Gastroesophageal sphincter (tissue), 4 donors: ENCODE data around the gene GRM4. TPM values are rescaled to one million over a fixed set of nuclear protein-coding genes. Genes with fewer than 3 reads are reported as not detected.

Experiments used
- ATAC-seq: fragments of 150-250 bp; one replicate; pipeline ENCODE4 v1.9.1; 2016; ENCODE audit warnings: mild to moderate bottlenecking, moderate library complexity
- H3K27ac ChIP-seq, 4 donors: fragments of 200-600 bp; sonication (generic) in 3 of 4; 1 replicate in 3 of 4; 2 replicates in 1 of 4; pipeline ENCODE4 v1.5.1; 2016 to 2019
- H3K27me3 ChIP-seq: fragments of 200-600 bp; sonication (generic); one replicate; pipeline ENCODE4 v1.5.1; 2019
- H3K36me3 ChIP-seq, 2 donors: fragments of 200-600 bp; sonication (generic); one replicate each; pipeline ENCODE4 v1.5.1; 2019; ENCODE audit warnings: control low read depth in 1 of 2
- H3K4me1 ChIP-seq, 3 donors: fragments of 200-600 bp; sonication (generic); 1 replicate in 2 of 3; 2 replicates in 1 of 3; pipeline ENCODE4 v1.5.1; 2016 to 2019; ENCODE audit warnings: control low read depth in 2 of 3
- H3K4me3 ChIP-seq, 2 donors: fragments of 200-600 bp; sonication (generic); one replicate each; pipeline ENCODE4 v1.5.1; 2019; ENCODE audit warnings: mild to moderate bottlenecking in 1 of 2, moderate library complexity in 1 of 2
- H3K9me3 ChIP-seq, 3 donors: fragments of 200-600 bp; sonication (generic); one replicate each; pipeline ENCODE4 v1.5.1; 2017 to 2019; ENCODE audit warnings: control low read depth in 2 of 3
- CTCF ChIP-seq, 4 experiments: fragments of 200-600 bp in 2 of 4; fragments of 450-650 bp in 2 of 4; sonication (generic) in 1 of 4; IDR thresholded peaks; one replicate each; pipeline ENCODE4 v1.5.1; 2017 to 2019; ENCODE audit warnings: antibody characterized with exemption in 4 of 4, mild to moderate bottlenecking in 2 of 4, moderate library complexity in 2 of 4
- EP300 ChIP-seq: sonication (generic); formaldehyde crosslinking; IDR thresholded peaks from one replicate; pipeline ENCODE4 v1.6.1; 2017; ENCODE audit warnings: antibody characterized with exemption, mild to moderate bottlenecking
- POLR2A ChIP-seq, 2 donors: fragments of 450-650 bp; IDR thresholded peaks; one replicate each; pipeline ENCODE4 v1.6.1; 2017; ENCODE audit warnings: antibody characterized with exemption in 2 of 2, mild to moderate bottlenecking in 2 of 2, moderate library complexity in 1 of 2
- POLR2AphosphoS5 ChIP-seq: sonication (generic); formaldehyde crosslinking; IDR thresholded peaks from one replicate; pipeline ENCODE4 v1.6.1; 2017; ENCODE audit warnings: antibody characterized with exemption
- WGBS, 2 donors: methylation state at CpG; one replicate each; pipeline ENCODE4 v1.1.5; 2018; ENCODE audit warnings: low coverage in 1 of 2; 5-methylcytosine and 5-hydroxymethylcytosine counted together
- total RNA-seq, 4 donors: library from RNA; depleted of rRNA; stranded (reverse); fragments of >200 nt; gene quantifications; one replicate each; pipeline ENCODE4 v1.1.0, GENCODE V29; 2016

GRM4 gene
- total RNA-seq, 4 donors from 2014 or later, result not detected

- no peak for TF ChIP-seq POLR2A (IDR thresholded peaks at IDR 0.05)
- WGBS, 2 donors, result 49% methylated on average over 8 of the region's 16 CpGs; no CpG with 5 or more reads in 1 of the 2 donors
- Histone ChIP-seq H3K9me3 (no peaks in the 10 kb centered on the region), H3K4me3 (no peak overlapping the region), H3K27me3 (peaks cover 66% of the 10 kb centered on the region), H3K4me1 (no peaks in the 10 kb centered on the region), H3K27ac (no peak overlapping the region), H3K36me3 (no peaks in the 10 kb centered on the region)
- no peak for ATAC-seq
These were observed 157.5 kb downstream of the GRM4 start for GRCh38 chr6:33988121-33989015.

- WGBS, 2 donors, result 87% methylated on average over 3 of the region's 13 CpGs; no CpG with 5 or more reads in 1 of the 2 donors
- Histone ChIP-seq H3K27ac (no peak overlapping the region), H3K9me3 (no peaks in the 10 kb centered on the region)
These were observed 158.3 kb downstream of the GRM4 start for GRCh38 chr6:33987531-33988021.

GRCh38 chr6:33985947-33986346 is 159.9 kb downstream of the GRM4 start:
- no peak for ATAC-seq
- Histone ChIP-seq H3K36me3 (no peaks in the 10 kb centered on the region), H3K27me3 (peaks cover 50% of the 10 kb centered on the region), H3K4me1 (no peaks in the 10 kb centered on the region), H3K9me3 (no peaks in the 10 kb centered on the region), H3K27ac (no peak overlapping the region), H3K4me3 (no peak overlapping the region)
- TF ChIP-seq EP300, result no peak
- no peak for TF ChIP-seq POLR2A (IDR thresholded peaks at IDR 0.05)
- no peak for TF ChIP-seq POLR2AphosphoS5
- no peak for TF ChIP-seq CTCF (IDR thresholded peaks at IDR 0.05)
- WGBS, 2 donors, result no CpG with 5 or more reads among the region's 1 CpG

More at GRCh38 chr6:33987531-33988021, 158.3 kb downstream of the GRM4 start:
- Histone ChIP-seq H3K36me3 (no peaks in the 10 kb centered on the region), H3K4me3 (no peak overlapping the region), H3K27me3 (peaks cover 63% of the 10 kb centered on the region), H3K4me1 (no peaks in the 10 kb centered on the region)
- ATAC-seq, result no peak
- TF ChIP-seq EP300 (no peak), POLR2AphosphoS5 (no peak)

- Histone ChIP-seq H3K4me1 (no peaks in the 10 kb centered on the region), H3K27me3 (peaks cover 50% of the 10 kb centered on the region), H3K36me3 (no peaks in the 10 kb centered on the region), H3K9me3 (no peaks in the 10 kb centered on the region), H3K27ac (no peak overlapping the region), H3K4me3 (no peak overlapping the region)
- 70 to 78% methylated on average over 4 to 11 of the region's 14 CpGs for WGBS, 2 donors
- ATAC-seq, result no peak
- no peak for TF ChIP-seq POLR2A (IDR thresholded peaks at IDR 0.05)
These were observed 160.6 kb downstream of the GRM4 start for GRCh38 chr6:33985313-33985751.

GRCh38 chr6:33984466-33985312 is 161.2 kb downstream of the GRM4 start:
- Histone ChIP-seq H3K36me3 (no peaks in the 10 kb centered on the region), H3K27ac (no peak overlapping the region), H3K9me3 (no peaks in the 10 kb centered on the region), H3K4me1 (no peaks in the 10 kb centered on the region), H3K4me3 (no peak overlapping the region), H3K27me3 (peaks cover 50% of the 10 kb centered on the region)
- ATAC-seq, result no peak
- 72 to 76% methylated on average over 10 to 11 of the region's 21 CpGs for WGBS, 2 donors
- TF ChIP-seq EP300 (no peak), POLR2A (IDR thresholded peaks at IDR 0.05) (no peak), POLR2AphosphoS5 (no peak), CTCF (IDR thresholded peaks at IDR 0.05) (no peak)

- 71% methylated on average over 5 of the region's 8 CpGs; no CpG with 5 or more reads in 1 of the 2 donors for WGBS, 2 donors
- Histone ChIP-seq H3K9me3 (no peaks in the 10 kb centered on the region), H3K4me1 (no peaks in the 10 kb centered on the region), H3K27ac (no peak overlapping the region), H3K27me3 (peaks cover 46% of the 10 kb centered on the region), H3K36me3 (no peaks in the 10 kb centered on the region), H3K4me3 (no peak overlapping the region)
- TF ChIP-seq POLR2A (IDR thresholded peaks at IDR 0.05) (no peak), POLR2AphosphoS5 (no peak), EP300 (no peak), CTCF (IDR thresholded peaks at IDR 0.05) (no peak)
- ATAC-seq, result no peak
These were observed 162.0 kb downstream of the GRM4 start for GRCh38 chr6:33983721-33984465.
